HG03520 (cell line): Measurements from ENCODE around the gene NAV2.

Source experiments
- ATAC-seq: cut with Tn5 transposase; IDR thresholded peaks from one replicate; pipeline ENCODE4 v1.9.1; 2021; ENCODE audit warnings: mild to moderate bottlenecking, moderate library complexity; ENCODE audit not compliant: unreplicated experiment

NAV2 gene

DNA sequence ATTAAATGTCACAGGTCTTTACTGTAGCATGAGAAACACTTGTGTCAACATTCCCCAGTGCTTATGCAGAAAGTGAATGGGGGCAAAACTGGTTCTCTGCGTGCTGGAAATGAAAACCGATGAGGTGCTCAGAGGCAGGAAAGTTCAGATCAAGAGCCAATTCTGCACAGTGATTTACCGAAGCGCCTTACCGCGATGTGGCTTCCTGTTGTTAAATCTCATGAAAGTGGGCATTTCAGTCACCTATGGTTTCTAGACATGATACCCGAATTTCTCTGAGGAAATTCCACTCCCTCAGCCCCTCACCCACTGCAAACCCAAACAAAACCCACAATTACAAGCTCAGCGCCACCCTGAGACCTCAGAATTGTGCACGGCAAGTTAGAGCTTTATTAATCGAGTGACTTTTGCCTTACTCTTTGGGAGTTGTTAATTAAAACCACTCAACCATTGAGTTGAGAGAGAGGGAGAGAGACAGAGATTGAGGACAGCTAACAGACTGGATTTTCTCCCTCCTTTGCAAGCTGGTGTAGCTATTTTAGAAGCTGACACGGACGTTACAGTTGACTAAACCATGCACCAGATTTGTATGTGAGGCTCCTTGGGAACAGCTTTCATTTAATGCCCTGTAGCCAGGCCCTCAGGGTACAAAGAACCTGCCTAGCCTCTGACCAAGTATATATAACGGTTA lies 251.2 kb downstream of the NAV2 start:
- no peak for ATAC-seq

GRCh38 chr11:19966441-19966840 lies 253.8 kb downstream of the NAV2 start:
- ATAC-seq = no peak

DNA sequence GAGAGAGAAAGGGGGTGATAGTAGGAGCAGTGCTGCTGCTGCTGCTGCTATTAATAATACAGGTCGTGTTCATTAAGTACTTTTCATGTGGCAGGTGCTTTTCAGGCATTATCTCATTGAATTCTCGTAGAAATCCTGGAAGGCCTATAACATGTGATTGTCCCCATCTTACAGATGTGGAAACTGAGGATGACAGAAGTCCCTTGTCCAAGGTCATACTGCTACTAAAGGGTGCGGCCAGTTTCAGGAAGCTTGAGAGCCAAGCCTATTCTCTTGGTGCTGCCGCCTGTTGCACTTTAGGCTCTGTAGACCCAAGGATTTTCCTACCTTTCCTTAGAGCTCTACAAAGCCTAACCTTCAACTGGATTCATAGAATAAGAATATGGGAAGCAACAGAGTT lies 254.3 kb downstream of the NAV2 start:
- ATAC-seq = no peak

GRCh38 chr11:19967787-19968186 lies 255.2 kb downstream of the NAV2 start:
- ATAC-seq = no peak

- no peak for ATAC-seq
These were observed 256.2 kb downstream of the NAV2 start for GRCh38 chr11:19968860-19969259.

GRCh38 chr11:19970944-19971343 lies 258.3 kb downstream of the NAV2 start:
- ATAC-seq = no peak

- ATAC-seq = no peak
These were observed 259.5 kb downstream of the NAV2 start for GRCh38 chr11:19972091-19972490.

DNA sequence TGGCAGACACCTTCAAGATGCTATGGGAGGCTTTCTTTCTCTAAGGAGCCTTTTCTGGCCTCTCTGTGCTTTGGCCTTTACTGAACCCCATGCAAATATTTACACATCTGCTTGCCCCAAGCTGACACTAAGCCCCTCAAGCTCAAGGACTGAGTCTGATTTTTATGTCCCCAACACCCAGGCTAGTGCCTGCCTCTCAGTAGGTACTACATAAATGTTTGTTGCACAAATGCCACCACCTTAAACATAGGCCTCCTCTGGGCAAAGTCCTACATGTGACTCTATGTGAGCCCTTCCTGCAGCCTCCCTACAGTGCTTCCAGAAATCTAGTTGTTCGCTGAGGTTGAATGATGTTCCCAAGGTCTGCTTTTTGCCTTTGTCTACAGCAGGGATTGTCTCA lies 260.0 kb downstream of the NAV2 start:
- ATAC-seq = no peak

DNA sequence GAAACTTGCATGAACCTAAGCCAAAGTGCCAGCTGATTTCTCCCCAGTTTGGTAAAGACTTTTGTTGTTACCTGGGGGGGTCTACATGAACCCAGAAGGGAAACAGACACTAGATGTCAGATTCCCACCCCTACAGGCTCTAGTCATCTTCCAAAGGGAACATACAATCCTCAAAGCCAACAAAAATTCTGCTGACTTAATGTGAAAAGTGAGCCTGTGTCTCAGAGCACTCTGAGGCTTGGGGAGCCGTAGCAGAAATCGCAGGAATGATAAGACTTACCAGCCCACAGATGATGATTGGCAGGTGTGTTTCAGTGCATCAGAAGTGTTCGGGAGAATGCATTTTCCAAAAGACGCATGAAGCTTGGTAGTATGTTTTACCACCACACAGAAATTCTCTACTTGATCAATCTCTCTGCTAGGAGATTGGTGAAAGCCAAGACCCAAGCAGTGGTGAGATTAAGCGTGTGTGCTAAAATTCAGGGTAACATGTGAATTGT lies 260.5 kb downstream of the NAV2 start:
- ATAC-seq = no peak

DNA sequence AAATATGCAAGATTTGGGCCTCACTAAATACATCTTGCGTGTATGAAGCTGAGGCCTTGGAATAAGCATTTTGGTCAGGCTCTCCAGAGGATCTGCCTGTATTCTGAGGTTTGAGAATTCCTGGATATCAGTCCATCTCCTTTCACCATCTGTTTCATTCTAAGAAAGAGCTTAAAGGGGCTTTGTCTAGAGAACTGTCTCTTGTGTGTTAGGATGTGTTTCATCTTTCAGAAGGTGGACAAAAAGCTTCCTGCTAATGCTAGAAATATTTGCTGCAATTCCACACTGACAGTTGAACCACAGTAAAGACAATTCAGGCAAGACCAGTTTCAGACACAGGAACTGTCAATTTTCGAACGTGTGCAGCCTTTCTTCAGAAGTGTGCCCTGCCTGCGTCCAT lies 262.2 kb downstream of the NAV2 start:
- no peak for ATAC-seq

GRCh38 chr11:19975414-19975990 lies 262.9 kb downstream of the NAV2 start:
- ATAC-seq = no peak

DNA sequence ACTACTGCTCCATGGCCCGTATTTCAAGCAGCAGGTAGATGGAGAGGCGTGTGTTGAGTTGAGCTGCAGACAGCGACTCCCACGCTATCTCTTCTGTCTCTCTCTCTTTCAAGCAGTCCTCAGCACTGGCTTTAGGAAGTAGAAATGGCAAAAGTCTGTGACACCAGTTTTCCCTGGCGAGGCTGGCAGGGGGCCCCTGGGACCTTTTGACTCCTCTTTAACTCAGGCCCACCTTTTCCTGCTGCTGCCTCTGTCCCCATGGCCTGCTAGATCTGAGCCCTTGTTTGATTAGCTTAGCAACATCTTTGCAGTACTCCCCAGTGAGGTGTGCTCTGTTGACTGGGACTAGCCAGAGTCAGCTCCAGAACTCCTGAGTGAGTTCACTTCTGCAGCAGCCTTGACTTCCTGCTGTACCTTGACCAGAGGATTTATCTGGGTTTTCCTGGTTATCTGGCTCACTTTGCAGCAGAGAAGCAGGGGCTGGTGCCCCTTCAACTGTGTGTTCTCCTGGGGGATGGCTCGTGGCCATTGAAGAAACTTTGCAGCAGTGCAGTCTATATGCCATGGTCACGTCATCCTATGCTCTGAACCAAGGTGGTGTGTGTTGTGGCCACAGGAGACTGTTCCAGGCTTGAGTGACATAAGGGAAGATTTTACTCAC lies 263.8 kb downstream of the NAV2 start:
- ATAC-seq = no peak

GRCh38 chr11:19977941-19978340 lies 265.3 kb downstream of the NAV2 start:
- no peak for ATAC-seq

DNA sequence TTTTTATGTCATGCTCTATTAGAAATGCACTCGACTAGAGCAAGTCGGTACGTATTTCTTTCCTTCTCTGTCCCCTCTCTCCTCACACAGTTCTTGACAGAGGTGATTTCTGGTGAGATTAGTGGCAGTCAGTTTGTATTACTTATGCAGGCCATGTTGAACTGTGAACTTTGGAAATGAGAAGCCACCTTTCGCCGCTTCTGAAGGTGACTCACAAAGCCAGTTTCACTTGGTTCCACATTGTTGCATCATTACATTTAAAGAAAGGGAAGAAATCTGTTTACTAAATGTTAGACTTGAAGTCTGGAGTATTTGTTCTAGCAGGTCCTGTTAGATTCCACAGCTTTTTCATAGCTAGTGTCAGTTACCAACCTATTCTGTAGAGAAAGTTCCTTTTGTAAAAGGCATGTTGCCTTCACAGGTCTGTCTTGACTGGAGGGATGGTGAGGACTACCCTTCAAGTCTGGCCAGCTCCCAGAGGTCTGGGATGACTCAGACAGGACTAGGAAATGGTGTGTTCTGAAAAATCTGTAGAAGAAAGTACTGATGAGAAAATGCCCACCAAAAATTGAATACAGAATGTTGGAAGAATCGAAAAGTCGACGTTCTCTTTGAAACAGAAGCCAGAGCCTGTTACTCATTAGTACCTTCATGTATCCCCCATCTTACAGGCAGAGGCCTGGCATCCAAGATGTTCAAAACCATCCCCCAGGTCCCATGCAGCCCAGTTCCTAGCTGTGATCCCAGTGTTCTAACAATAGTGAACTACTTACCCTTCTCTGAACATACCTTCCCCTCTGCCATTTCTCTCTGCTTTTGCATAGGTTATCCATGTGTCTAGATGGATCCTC lies 266.3 kb downstream of the NAV2 start:
- peak; percentile 59 for ATAC-seq

DNA sequence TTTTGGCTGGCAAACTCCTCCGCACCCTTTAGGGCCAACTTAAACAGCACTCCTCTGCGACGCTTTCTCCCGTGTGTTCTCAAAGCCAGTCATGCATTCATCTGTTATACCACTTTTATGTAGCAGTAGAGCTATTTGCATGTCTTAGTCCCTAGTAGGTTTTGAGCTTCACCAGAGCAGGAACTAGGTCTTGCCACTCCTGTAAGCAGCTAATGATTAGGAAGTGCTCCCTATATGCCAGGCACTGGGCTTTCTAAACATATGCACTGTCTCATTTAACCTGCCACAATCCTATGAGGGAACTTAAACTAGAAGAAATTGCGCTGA lies 266.8 kb downstream of the NAV2 start:
- peak; percentile 73 for ATAC-seq

GRCh38 chr11:19980388-19980787 lies 267.8 kb downstream of the NAV2 start:
- no peak for ATAC-seq

DNA sequence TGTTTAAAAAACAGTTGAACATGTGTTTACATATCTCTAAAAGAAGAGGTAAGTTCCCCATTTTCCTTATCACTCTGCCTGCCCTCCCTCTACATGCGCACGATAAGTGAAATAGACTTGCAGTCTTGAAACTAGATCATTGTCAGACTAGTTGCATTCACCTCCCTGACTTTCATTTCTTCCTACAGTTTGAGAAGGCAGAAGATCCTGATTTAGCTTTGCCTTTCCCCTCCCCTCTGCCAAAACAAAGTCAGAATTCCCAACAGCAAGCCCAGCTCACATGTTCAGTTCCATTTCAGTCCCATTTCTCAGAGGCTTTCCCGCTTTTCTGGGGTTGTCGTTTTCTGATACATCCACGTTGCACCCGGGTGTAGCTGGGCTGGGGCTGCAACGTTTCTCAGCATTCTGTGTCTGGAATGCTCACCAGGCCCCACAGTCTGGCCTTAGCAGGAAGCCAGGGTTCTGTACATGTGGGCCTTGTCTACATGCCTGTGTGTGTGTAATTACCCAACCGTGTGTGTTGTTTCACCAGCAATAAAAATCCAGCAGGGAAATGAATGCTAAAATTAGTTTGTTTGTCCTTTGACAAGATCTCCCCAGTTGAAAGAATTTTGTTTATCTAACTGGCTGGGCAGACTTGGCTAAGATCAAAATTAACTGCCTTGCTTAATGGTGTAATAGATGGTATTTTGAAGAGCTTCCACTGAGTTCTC lies 268.5 kb downstream of the NAV2 start:
- no peak for ATAC-seq

GRCh38 chr11:19982774-19983495 lies 270.3 kb downstream of the NAV2 start:
- ATAC-seq = no peak

- ATAC-seq = no peak
These were observed 271.6 kb downstream of the NAV2 start for GRCh38 chr11:19984048-19984742.

DNA sequence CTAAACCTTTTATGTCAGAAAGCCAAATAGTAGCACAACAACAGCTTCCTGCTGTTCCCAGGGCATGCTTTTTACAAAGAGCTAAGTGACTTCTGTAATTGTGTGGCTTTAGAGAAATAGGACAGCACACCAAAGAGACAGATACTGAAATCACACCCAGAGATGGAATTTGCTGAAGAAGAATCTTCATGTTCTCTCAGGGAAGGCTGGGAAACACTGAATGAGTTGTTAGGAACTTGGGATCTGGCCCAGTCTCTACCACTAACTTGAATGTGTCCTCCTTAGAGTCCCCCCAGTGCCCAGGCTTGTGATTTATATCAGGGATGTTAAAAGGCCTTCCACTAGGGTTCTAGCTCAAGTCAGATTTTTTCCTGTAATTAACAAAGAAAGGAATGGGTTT lies 272.5 kb downstream of the NAV2 start:
- no peak for ATAC-seq
